ENCODE measurements around the gene TPRX2.
"Not testable (repeated sequence)": the region's sequence is repeated elsewhere in the genome, so short reads cannot be mapped to it uniquely, and the experiment has no call there.

The TPRX2 gene

GRCh38 chr19:47848425-47848822 lies 10.6 kb upstream of the TPRX2 start:
- H3K4me3 ChIP-seq (ENCODE audit: low read depth, low read length), result no peak overlapping the region
- no peak for TF ChIP-seq CTCF (IDR thresholded peaks at IDR 0.05; ENCODE audit: insufficient read depth, low read depth, low read length, missing control alignments)
- DNase-seq (ENCODE audit: low read depth), result no peak

GRCh38 chr19:47848823-47849473 lies 10.1 kb upstream of the TPRX2 start:
- peak; percentile 35 for TF ChIP-seq CTCF (IDR thresholded peaks at IDR 0.05; ENCODE audit: insufficient read depth, low read depth, low read length, missing control alignments)
- peak; percentile 22 for DNase-seq (ENCODE audit: low read depth)
- no peak overlapping the region for H3K4me3 ChIP-seq (ENCODE audit: low read depth, low read length)

GRCh38 chr19:47853003-47853402 lies 6.0 kb upstream of the TPRX2 start:
- no peak overlapping the region for H3K4me3 ChIP-seq (ENCODE audit: low read depth, low read length)
- DNase-seq (ENCODE audit: low read depth), result no peak
- TF ChIP-seq CTCF (IDR thresholded peaks at IDR 0.05; ENCODE audit: insufficient read depth, low read depth, low read length, missing control alignments), result no peak

- H3K4me3 ChIP-seq (ENCODE audit: low read depth, low read length), result no peak overlapping the region
- no peak for DNase-seq (ENCODE audit: low read depth)
- TF ChIP-seq CTCF (IDR thresholded peaks at IDR 0.05; ENCODE audit: insufficient read depth, low read depth, low read length, missing control alignments), result no peak
Observed at GRCh38 chr19:47854459-47854858, 4.6 kb upstream of the TPRX2 start.

- not testable (repeated sequence) for DNase-seq (ENCODE audit: low read depth); H3K4me3 ChIP-seq (ENCODE audit: low read depth, low read length)
Observed at GRCh38 chr19:47858231-47858630, 804 bp upstream of the TPRX2 start.

GRCh38 chr19:47859838-47860237 lies 803 bp downstream of the TPRX2 start:
- DNase-seq (ENCODE audit: low read depth); H3K4me3 ChIP-seq (ENCODE audit: low read depth, low read length): not testable (repeated sequence)

- H3K4me3 ChIP-seq (ENCODE audit: low read depth, low read length), result no peak overlapping the region
- TF ChIP-seq CTCF (IDR thresholded peaks at IDR 0.05; ENCODE audit: insufficient read depth, low read depth, low read length, missing control alignments), result no peak
- DNase-seq (ENCODE audit: low read depth), result no peak
Observed at GRCh38 chr19:47860602-47861297, 1.7 kb downstream of the TPRX2 start.

- no peak overlapping the region for H3K4me3 ChIP-seq (ENCODE audit: low read depth, low read length)
- DNase-seq (ENCODE audit: low read depth), result no peak
- TF ChIP-seq CTCF (IDR thresholded peaks at IDR 0.05; ENCODE audit: insufficient read depth, low read depth, low read length, missing control alignments), result no peak
Observed at GRCh38 chr19:47861630-47862029, 2.6 kb downstream of the TPRX2 start.

Data from GM12865 (cell line).